Measurements from ENCODE around the gene PMM2.

DNA sequence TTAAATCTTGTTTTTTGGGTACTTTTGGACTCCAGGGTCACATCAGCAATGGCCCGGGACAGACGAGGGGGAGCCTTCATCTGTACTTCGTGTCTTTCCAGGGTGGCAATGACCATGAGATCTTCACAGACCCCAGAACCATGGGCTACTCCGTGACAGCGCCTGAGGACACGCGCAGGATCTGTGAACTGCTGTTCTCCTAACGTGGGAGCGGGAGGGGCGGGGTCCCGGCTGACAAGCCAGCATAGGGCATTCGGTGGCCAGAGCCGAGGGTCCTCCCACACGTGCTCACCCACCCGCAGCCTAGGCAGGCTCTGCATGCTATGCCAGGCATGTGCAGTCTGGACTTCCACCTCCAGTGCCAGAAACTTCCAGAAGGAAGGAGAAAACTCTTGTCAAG is 50.0 kb downstream of the PMM2 start:
- TF ChIP-seq EP300 (IDR thresholded peaks at IDR 0.05; ENCODE audit: borderline replicate concordance): no peak
- TF ChIP-seq, protein P1, sequence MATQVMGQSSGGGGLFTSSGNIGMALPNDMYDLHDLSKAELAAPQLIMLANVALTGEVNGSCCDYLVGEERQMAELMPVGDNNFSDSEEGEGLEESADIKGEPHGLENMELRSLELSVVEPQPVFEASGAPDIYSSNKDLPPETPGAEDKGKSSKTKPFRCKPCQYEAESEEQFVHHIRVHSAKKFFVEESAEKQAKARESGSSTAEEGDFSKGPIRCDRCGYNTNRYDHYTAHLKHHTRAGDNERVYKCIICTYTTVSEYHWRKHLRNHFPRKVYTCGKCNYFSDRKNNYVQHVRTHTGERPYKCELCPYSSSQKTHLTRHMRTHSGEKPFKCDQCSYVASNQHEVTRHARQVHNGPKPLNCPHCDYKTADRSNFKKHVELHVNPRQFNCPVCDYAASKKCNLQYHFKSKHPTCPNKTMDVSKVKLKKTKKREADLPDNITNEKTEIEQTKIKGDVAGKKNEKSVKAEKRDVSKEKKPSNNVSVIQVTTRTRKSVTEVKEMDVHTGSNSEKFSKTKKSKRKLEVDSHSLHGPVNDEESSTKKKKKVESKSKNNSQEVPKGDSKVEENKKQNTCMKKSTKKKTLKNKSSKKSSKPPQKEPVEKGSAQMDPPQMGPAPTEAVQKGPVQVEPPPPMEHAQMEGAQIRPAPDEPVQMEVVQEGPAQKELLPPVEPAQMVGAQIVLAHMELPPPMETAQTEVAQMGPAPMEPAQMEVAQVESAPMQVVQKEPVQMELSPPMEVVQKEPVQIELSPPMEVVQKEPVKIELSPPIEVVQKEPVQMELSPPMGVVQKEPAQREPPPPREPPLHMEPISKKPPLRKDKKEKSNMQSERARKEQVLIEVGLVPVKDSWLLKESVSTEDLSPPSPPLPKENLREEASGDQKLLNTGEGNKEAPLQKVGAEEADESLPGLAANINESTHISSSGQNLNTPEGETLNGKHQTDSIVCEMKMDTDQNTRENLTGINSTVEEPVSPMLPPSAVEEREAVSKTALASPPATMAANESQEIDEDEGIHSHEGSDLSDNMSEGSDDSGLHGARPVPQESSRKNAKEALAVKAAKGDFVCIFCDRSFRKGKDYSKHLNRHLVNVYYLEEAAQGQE (IDR thresholded peaks at IDR 0.05; ENCODE audit: low read depth): no peak
- no peak for TF ChIP-seq RAD21 (IDR thresholded peaks at IDR 0.05; ENCODE audit: low read depth)
- TF ChIP-seq TAF1 (IDR thresholded peaks at IDR 0.05; ENCODE audit: low read depth): no peak
- no peak for TF ChIP-seq YY1 (IDR thresholded peaks at IDR 0.05; ENCODE audit: low read depth)
- TF ChIP-seq ZBTB7A (IDR thresholded peaks at IDR 0.05; ENCODE audit: low read depth): no peak
- no peak for TF ChIP-seq USF1 (IDR thresholded peaks at IDR 0.05)
- no peak for TF ChIP-seq NFIC (IDR thresholded peaks at IDR 0.05)
- TF ChIP-seq, protein P2, sequence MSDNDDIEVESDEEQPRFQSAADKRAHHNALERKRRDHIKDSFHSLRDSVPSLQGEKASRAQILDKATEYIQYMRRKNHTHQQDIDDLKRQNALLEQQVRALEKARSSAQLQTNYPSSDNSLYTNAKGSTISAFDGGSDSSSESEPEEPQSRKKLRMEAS (IDR thresholded peaks at IDR 0.05): no peak
- TF ChIP-seq CREB1 (IDR thresholded peaks at IDR 0.05; ENCODE audit: low read depth): no peak
- no peak for TF ChIP-seq TCF12 (IDR thresholded peaks at IDR 0.05; ENCODE audit: low read depth)
- TF ChIP-seq CEBPB (IDR thresholded peaks at IDR 0.05): no peak

All from Ishikawa (cell line).